K562 (cell line): ENCODE data around the gene NDUFA7. TPM values are rescaled to one million over a fixed set of nuclear protein-coding genes. Genes with fewer than 3 reads are reported as not detected.

ENCODE experiments used
- ATF1 ChIP-seq, 2 experiments: fragments of 450-650 bp in 1 of 2; IDR thresholded peaks; 2 replicates each; pipeline ENCODE4 v1.6.1; 2016; ENCODE audit warnings: missing compliant biosample characterization in 1 of 2, missing genetic modification characterization in 1 of 2
- ATF2 ChIP-seq: sonication (generic); formaldehyde crosslinking; IDR thresholded peaks from 2 replicates; pipeline ENCODE4 v1.8.1; 2022; ENCODE audit warnings: missing genetic modification reagents
- BRCA1 ChIP-seq, 2 experiments: fragments of 450-650 bp in 1 of 2; sonication (generic) in 1 of 2; formaldehyde crosslinking in 1 of 2; IDR thresholded peaks; 2 replicates each; pipeline versions ENCODE4 v1.5.0 to v1.6.1; 2017 to 2020; ENCODE audit warnings: mild to moderate bottlenecking in 1 of 2, missing genetic modification reagents in 1 of 2
- CHD2 ChIP-seq: IDR thresholded peaks from 2 replicates; pipeline ENCODE4 v1.6.1; 2011; ENCODE audit warnings: low read depth, low read length
- HCFC1 ChIP-seq: IDR thresholded peaks from 2 replicates; pipeline ENCODE4 v1.6.1; 2012; ENCODE audit warnings: low read depth, low read length, improper control_type of control experiment
- HDAC3 ChIP-seq: fragments of 450-650 bp; IDR thresholded peaks from 2 replicates; pipeline ENCODE4 v1.6.1; 2018; ENCODE audit warnings: borderline replicate concordance, mild to moderate bottlenecking, moderate library complexity; ENCODE audit not compliant: partially characterized antibody
- HNRNPL ChIP-seq: fragments of 200-400 bp; formaldehyde crosslinking; IDR thresholded peaks from 2 replicates; pipeline ENCODE4 v1.6.1; 2017; ENCODE audit warnings: low read depth, mild to moderate bottlenecking, low read length
- MNT ChIP-seq, 2 experiments: fragments of 450-650 bp; conservative IDR thresholded peaks; 2 replicates each; pipeline ENCODE4 v1.6.1; 2017; ENCODE audit warnings: mild to moderate bottlenecking in 2 of 2, moderate library complexity in 2 of 2
- NFRKB ChIP-seq: fragments of 450-650 bp; IDR thresholded peaks from 2 replicates; pipeline ENCODE4 v1.6.1; 2016; ENCODE audit warnings: low read depth
- NONO ChIP-seq, 2 experiments: fragments of 200-400 bp in 1 of 2; fragments of 450-650 bp in 1 of 2; formaldehyde crosslinking in 1 of 2; IDR thresholded peaks; 2 replicates each; pipeline ENCODE4 v1.6.1; 2017; ENCODE audit warnings: low read depth in 2 of 2, mild to moderate bottlenecking in 2 of 2, moderate library complexity in 2 of 2, low read length in 1 of 2
- PHF8 ChIP-seq: fragments of 200-600 bp; sonication (generic); IDR thresholded peaks from 2 replicates; pipeline ENCODE4 v1.6.1; 2012; ENCODE audit warnings: mixed run types, mild to moderate bottlenecking, inconsistent platforms, low read length, moderate library complexity, borderline replicate concordance
- RBM39 ChIP-seq: fragments of 200-400 bp; formaldehyde crosslinking; optimal IDR thresholded peaks from 2 replicates; pipeline ENCODE3; 2018; ENCODE audit warnings: low read depth, low read length
- STAT6 ChIP-seq: sonication (generic); formaldehyde crosslinking; IDR thresholded peaks from 2 replicates; pipeline ENCODE4 v1.8.1; 2023; ENCODE audit warnings: mild to moderate bottlenecking, missing genetic modification reagents
- TFE3 ChIP-seq: fragments of 450-650 bp; formaldehyde crosslinking; IDR thresholded peaks from 2 replicates; pipeline ENCODE4 v1.4.0; 2020; ENCODE audit warnings: mild to moderate bottlenecking, mixed read lengths
- USF1 ChIP-seq: sonication (generic); formaldehyde crosslinking; IDR thresholded peaks from 2 replicates; pipeline ENCODE4 v1.9.0; 2022; ENCODE audit warnings: mild to moderate bottlenecking, missing genetic modification reagents
- polyA plus RNA-seq, 8 experiments: library from polyadenylated mRNA; depleted of rRNA in 4 of 8; stranded (reverse) in 5 of 8; unstranded in 3 of 8; fragments of >200 nt; fragmentation: Nextera tagmentation in 2 of 8; fragmentation: Illumina TruSeq in 1 of 8; extraction: Ambion mirVana in 2 of 8; extraction: Trizol in 1 of 8; gene quantifications; 2 replicates each; pipeline versions ENCODE4 v1.2.1 to v1.2.3, GENCODE V29; 2011 to 2014; ENCODE audit warnings: inconsistent platforms in 1 of 8, missing spikeins in 1 of 8
- total RNA-seq, 7 experiments: library from RNA; depleted of rRNA in 6 of 7; stranded (reverse); fragments of >200 nt in 6 of 7; fragmentation: Illumina TruSeq in 2 of 7; extraction: Trizol in 2 of 7; gene quantifications; 2 replicates each; pipeline versions ENCODE4 v1.2.1 to v1.2.3, GENCODE V29; 2011 to 2021; ENCODE audit warnings: low replicate concordance in 1 of 7

Gene NDUFA7
- total and polyA plus RNA-seq, 9 of the 15 experiments (the other 6 are each of a cell fraction or from before 2014, with no cell fraction given) = 70.8 to 348 (median 142) TPM

- TF ChIP-seq USF1 = peak; percentile 96
- peak; percentile 99 for TF ChIP-seq TFE3
- TF ChIP-seq CHD2 = peak; percentile 98
- peak; percentile 79 for TF ChIP-seq NFRKB
- no peak for TF ChIP-seq ATF2 (CRISPR knock-in tag)
- peak; percentile 86 for TF ChIP-seq HCFC1
- peak; percentile 88; the same call in 1 of the 2 replicates for TF ChIP-seq STAT6 (CRISPR knock-in tag)
- peak in 1 of 2 experiments; percentile 86; a peak in 1 of 4 replicates for TF ChIP-seq NONO (IDR thresholded peaks at IDR 0.05; ENCODE audit: low read depth in 2 of 2, low read length in 1 of 2)
- TF ChIP-seq MNT (conservative IDR thresholded peaks at IDR 0.05) = peak; percentile 91 to 95
- TF ChIP-seq PHF8 = peak; percentile 96
- no peak for TF ChIP-seq RBM39
- no peak for TF ChIP-seq HNRNPL
- TF ChIP-seq BRCA1 (IDR thresholded peaks at IDR 0.05) = no peak
- TF ChIP-seq BRCA1 (CRISPR knock-in tag; IDR thresholded peaks at IDR 0.05) = peak; percentile 11; the same call in 1 of the 2 replicates
- TF ChIP-seq HDAC3 = peak; percentile 37
- peak; percentile 80 for TF ChIP-seq ATF1 (CRISPR knock-in tag; IDR thresholded peaks at IDR 0.05)
- peak; percentile 98 for TF ChIP-seq ATF1 (tag; IDR thresholded peaks at IDR 0.05)
Measured at GRCh38 chr19:8321067-8321985, at the start of gene NDUFA7, which contains the start of gene RPS28 (continued).
